ENCODE measurements around the gene ACADM. TPM values are rescaled to one million over a fixed set of nuclear protein-coding genes. Genes with fewer than 3 reads are reported as not detected.
"Not testable (repeated sequence)": the region's sequence is repeated elsewhere in the genome, so short reads cannot be mapped to it uniquely, and the experiment has no call there.

Gene ACADM
- total and polyA plus RNA-seq, 2 donors (not counting 3 experiments of a cell fraction or from before 2014, with no cell fraction given): 10.8 to 32.5 TPM

GRCh38 chr1:75780183-75780582 is 55.7 kb downstream of the ACADM start:
- FAIRE-seq; H3K27me3 ChIP-seq (ENCODE audit: control insufficient read depth in 2 of 2, insufficient read depth in 2 of 2, low read length in 2 of 2); H3K4me2 ChIP-seq (ENCODE audit: insufficient read depth, low read length); H3K9me1 ChIP-seq (replicated peaks; ENCODE audit: control insufficient read depth, extremely low read depth, insufficient read depth, low read length); H2AFZ ChIP-seq (ENCODE audit: low read depth, low read length); H3K4me1 ChIP-seq (ENCODE audit: control insufficient read depth, extremely low read depth, insufficient read depth, low read length); H3K4me3 ChIP-seq (replicated peaks in 1 of 3; ENCODE audit: insufficient read depth in 1 of 3, low read depth in 1 of 3, low read length in 3 of 3); H3K79me2 ChIP-seq (ENCODE audit: control insufficient read depth, insufficient read depth, low read length); DNase-seq (ENCODE audit: low read depth, low spot score); CTCF ChIA-PET; POLR2A ChIA-PET; BruUV-seq (replicated peaks); H4K20me1 ChIP-seq (replicated peaks; ENCODE audit: control insufficient read depth, extremely low read depth, insufficient read depth, low read length); dilution Hi-C loops (cut with MboI; ENCODE audit: extremely low pct_ligation_motif_present, low sequenced_read_pairs); H3K9ac ChIP-seq (replicated peaks; ENCODE audit: extremely low read depth, insufficient read depth, low read length); H3K9me3 ChIP-seq (replicated peaks; ENCODE audit: control insufficient read depth, insufficient read depth, low read length); H3K36me3 ChIP-seq (ENCODE audit: control insufficient read depth in 2 of 2, extremely low read depth in 1 of 2, insufficient read depth in 2 of 2, low read length in 2 of 2); H3K27ac ChIP-seq (ENCODE audit: insufficient read depth, low read depth, low read length); intact Hi-C loops (cut with micrococcal nuclease): not testable (repeated sequence)

- intact Hi-C loops (cut with micrococcal nuclease); POLR2A ChIA-PET: not testable (repeated sequence)
Observed at GRCh38 chr1:75783920-75784319, 59.4 kb downstream of the ACADM start.

More at GRCh38 chr1:75783920-75784319, 59.4 kb downstream of the ACADM start:
- dilution Hi-C loops (cut with MboI; ENCODE audit: extremely low pct_ligation_motif_present, low sequenced_read_pairs); FAIRE-seq; H3K27ac ChIP-seq (ENCODE audit: insufficient read depth, low read depth, low read length); H2AFZ ChIP-seq (ENCODE audit: low read depth, low read length); H4K20me1 ChIP-seq (replicated peaks; ENCODE audit: control insufficient read depth, extremely low read depth, insufficient read depth, low read length); H3K9ac ChIP-seq (replicated peaks; ENCODE audit: extremely low read depth, insufficient read depth, low read length); H3K36me3 ChIP-seq (ENCODE audit: control insufficient read depth in 2 of 2, extremely low read depth in 1 of 2, insufficient read depth in 2 of 2, low read length in 2 of 2); H3K4me2 ChIP-seq (ENCODE audit: insufficient read depth, low read length); H3K9me3 ChIP-seq (replicated peaks; ENCODE audit: control insufficient read depth, insufficient read depth, low read length); H3K4me3 ChIP-seq (replicated peaks in 1 of 3; ENCODE audit: insufficient read depth in 1 of 3, low read depth in 1 of 3, low read length in 3 of 3); DNase-seq (ENCODE audit: low read depth, low spot score); H3K9me1 ChIP-seq (replicated peaks; ENCODE audit: control insufficient read depth, extremely low read depth, insufficient read depth, low read length); CTCF ChIA-PET; BruUV-seq (replicated peaks); H3K27me3 ChIP-seq (ENCODE audit: control insufficient read depth in 2 of 2, insufficient read depth in 2 of 2, low read length in 2 of 2): not testable (repeated sequence)
- Histone ChIP-seq H3K79me2 (ENCODE audit: control insufficient read depth, insufficient read depth, low read length) (peaks cover 29% of the 10 kb centered on the region), H3K4me1 (ENCODE audit: control insufficient read depth, extremely low read depth, insufficient read depth, low read length) (peaks cover 13% of the 10 kb centered on the region)

All from endothelial cell of umbilical vein (primary cell).